ENCODE measurements around the gene TRA2A. TPM values are rescaled to one million over a fixed set of nuclear protein-coding genes. Genes with fewer than 3 reads are reported as not detected.

The TRA2A gene
- total and polyA plus RNA-seq, 2 donors (not counting 3 experiments of a cell fraction or from before 2014, with no cell fraction given), result 55.1 to 112 TPM

DNA sequence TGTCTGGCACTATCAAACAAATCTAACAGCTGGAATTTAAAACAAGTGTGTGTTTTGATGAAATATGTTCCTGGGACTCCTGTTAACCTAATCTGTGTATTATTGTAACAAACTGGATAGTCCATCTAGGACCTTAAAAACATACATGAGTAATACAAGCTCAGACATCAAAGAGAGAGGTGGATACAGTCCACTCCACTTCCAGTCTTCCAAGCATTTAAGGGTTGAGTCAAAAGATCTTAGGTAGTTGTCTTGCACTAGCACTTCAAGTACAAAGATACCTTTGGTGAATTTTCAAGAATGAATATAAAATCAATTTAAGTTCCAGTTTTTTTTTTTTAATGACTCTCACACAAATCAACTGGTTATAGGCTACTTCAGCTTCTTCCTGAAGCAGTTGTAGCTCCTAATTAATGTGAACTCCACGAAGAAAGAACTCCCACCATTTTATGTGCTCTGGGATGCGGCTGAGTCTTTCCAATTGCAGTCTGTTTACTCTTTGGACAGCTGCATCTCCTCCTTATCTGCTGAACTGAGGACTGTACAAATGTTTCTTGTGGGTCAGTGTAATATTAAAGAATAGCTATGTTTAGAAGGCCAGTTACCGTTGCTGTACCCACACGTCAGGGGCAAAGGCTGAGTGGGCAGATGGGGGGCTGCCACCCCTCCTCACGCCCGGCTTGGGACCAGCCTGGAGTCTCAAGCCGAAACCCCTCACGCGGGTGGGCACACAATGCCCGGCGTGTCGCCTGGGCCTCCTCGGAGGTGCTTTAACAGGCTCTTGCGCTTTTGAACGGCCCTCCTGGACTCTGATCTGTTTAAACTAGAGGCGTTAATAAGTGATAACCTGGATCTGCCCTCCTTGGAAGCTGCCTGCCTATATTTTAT, 58.6 kb downstream of the TRA2A start:
- no peak for FAIRE-seq

More for the DNA sequence above, 58.6 kb downstream of the TRA2A start:
- dilution Hi-C loops (cut with MboI; ENCODE audit: extremely low pct_ligation_motif_present, low sequenced_read_pairs), result no loop called here
- Histone ChIP-seq H3K4me3 (replicated peaks in 1 of 3; ENCODE audit: insufficient read depth in 1 of 3, low read depth in 1 of 3, low read length in 3 of 3) (peak overlapping the region; percentile 11 to 74 (median 50)), H3K4me2 (ENCODE audit: insufficient read depth, low read length) (peak overlapping the region; percentile 69), H3K79me2 (ENCODE audit: control insufficient read depth, insufficient read depth, low read length) (peaks cover 18% of the 10 kb centered on the region), H3K27ac (ENCODE audit: insufficient read depth, low read depth, low read length) (peak overlapping the region; percentile 29), H4K20me1 (replicated peaks; ENCODE audit: control insufficient read depth, extremely low read depth, insufficient read depth, low read length) (no peaks in the 10 kb centered on the region), H2AFZ (ENCODE audit: low read depth, low read length) (peak overlapping the region; percentile 50), H3K4me1 (ENCODE audit: control insufficient read depth, extremely low read depth, insufficient read depth, low read length) (peaks cover 19% of the 10 kb centered on the region), H3K9me1 (replicated peaks; ENCODE audit: control insufficient read depth, extremely low read depth, insufficient read depth, low read length) (no peaks in the 10 kb centered on the region), H3K27me3 (ENCODE audit: control insufficient read depth in 2 of 2, insufficient read depth in 2 of 2, low read length in 2 of 2) (peaks cover 19 to 35% of the 10 kb centered on the region in 2 experiments), H3K9ac (replicated peaks; ENCODE audit: extremely low read depth, insufficient read depth, low read length) (peak overlapping the region; percentile 63), H3K36me3 (ENCODE audit: control insufficient read depth in 2 of 2, extremely low read depth in 1 of 2, insufficient read depth in 2 of 2, low read length in 2 of 2) (no peaks in the 10 kb centered on the region), H3K9me3 (replicated peaks; ENCODE audit: control insufficient read depth, insufficient read depth, low read length) (no peaks in the 10 kb centered on the region)
- ChIA-PET CTCF (interaction anchor here (1.4 to 2.0 kb wide), 3 partner anchors 10 to 201 kb away, joined by 6 to 14 read pairs (median 12); no protein-coding TSS in a partner anchor), POLR2A (interaction anchor here (0.6 to 1.2 kb wide), 3 partner anchors 10 to 1027 kb away, joined by 3 to 8 read pairs (median 4); no protein-coding TSS in a partner anchor)
- peak; percentile 32 for DNase-seq (ENCODE audit: low read depth, low spot score)
- no TSS peak for BruUV-seq (replicated peaks)
- TF ChIP-seq EZH2 (IDR thresholded peaks at IDR 0.05; ENCODE audit: borderline replicate concordance, low read depth, low read length, severe bottlenecking) (no peak), POLR2AphosphoS5 (IDR thresholded peaks at IDR 0.05; ENCODE audit: insufficient read depth, low read depth, low read length) (no peak), FOS (IDR thresholded peaks at IDR 0.05; ENCODE audit: borderline replicate concordance, insufficient read depth, low read length) (no peak), POLR2A (IDR thresholded peaks at IDR 0.05; ENCODE audit: low read depth, low read length) (no peak), GATA2 (IDR thresholded peaks at IDR 0.05; ENCODE audit: insufficient read depth, insufficient read length, low read depth, low read length) (no peak), MYC (IDR thresholded peaks at IDR 0.05; ENCODE audit: low read depth, low read length) (no peak), JUN (IDR thresholded peaks at IDR 0.05; ENCODE audit: borderline replicate concordance, insufficient read depth, insufficient read length, low read depth) (no peak)
- TF ChIP-seq, protein P1, sequence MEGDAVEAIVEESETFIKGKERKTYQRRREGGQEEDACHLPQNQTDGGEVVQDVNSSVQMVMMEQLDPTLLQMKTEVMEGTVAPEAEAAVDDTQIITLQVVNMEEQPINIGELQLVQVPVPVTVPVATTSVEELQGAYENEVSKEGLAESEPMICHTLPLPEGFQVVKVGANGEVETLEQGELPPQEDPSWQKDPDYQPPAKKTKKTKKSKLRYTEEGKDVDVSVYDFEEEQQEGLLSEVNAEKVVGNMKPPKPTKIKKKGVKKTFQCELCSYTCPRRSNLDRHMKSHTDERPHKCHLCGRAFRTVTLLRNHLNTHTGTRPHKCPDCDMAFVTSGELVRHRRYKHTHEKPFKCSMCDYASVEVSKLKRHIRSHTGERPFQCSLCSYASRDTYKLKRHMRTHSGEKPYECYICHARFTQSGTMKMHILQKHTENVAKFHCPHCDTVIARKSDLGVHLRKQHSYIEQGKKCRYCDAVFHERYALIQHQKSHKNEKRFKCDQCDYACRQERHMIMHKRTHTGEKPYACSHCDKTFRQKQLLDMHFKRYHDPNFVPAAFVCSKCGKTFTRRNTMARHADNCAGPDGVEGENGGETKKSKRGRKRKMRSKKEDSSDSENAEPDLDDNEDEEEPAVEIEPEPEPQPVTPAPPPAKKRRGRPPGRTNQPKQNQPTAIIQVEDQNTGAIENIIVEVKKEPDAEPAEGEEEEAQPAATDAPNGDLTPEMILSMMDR (IDR thresholded peaks at IDR 0.05; ENCODE audit: extremely low read depth in 1 of 2, insufficient read depth in 1 of 2, low read depth in 1 of 2, low read length in 2 of 2), result no peak
- TF ChIP-seq, protein P2, sequence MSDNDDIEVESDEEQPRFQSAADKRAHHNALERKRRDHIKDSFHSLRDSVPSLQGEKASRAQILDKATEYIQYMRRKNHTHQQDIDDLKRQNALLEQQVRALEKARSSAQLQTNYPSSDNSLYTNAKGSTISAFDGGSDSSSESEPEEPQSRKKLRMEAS (IDR thresholded peaks at IDR 0.05; ENCODE audit: insufficient read depth, insufficient read length), result no peak
- intact Hi-C loops (cut with micrococcal nuclease), result loop anchor here (10.0 kb wide), 1 partner anchor 288 kb away; the partner anchor contains the start of gene NUP42
